Cerebellar nuclear complex (tissue), 1 donor: ENCODE data around the gene TBC1D22B.

Experiments used
- DNase-seq, 2 experiments: peaks; one replicate each; lab custom pipeline; 2025; lab: John Stamatoyannopoulos, UW

The TBC1D22B gene

DNA sequence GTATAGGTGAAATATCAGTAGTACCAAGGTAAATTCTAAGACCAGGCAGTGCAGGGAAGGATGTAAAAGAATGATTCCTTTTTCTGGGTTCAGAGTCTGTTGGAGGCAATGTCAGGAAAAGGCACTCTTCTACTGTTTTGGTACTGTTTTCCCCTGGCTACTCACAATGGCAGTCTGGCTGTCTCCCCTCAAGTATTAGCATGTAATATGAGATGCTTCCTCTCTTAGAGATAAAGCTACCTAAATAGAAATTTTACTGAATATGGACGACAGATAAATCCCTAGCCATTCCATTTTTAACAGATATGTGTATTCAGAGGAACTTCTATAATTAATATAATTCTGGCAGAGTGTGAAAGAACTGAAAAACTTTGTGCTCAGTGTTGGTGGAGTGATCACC is 99.7 kb downstream of the TBC1D22B start:
- no peak for DNase-seq

- no peak for DNase-seq
These were observed 100.3 kb downstream of the TBC1D22B start for GRCh38 chr6:37357860-37358259.

GRCh38 chr6:37359039-37359438 is 101.5 kb downstream of the TBC1D22B start:
- DNase-seq: no peak

GRCh38 chr6:37362101-37362828 is 104.7 kb downstream of the TBC1D22B start:
- no peak for DNase-seq

DNA sequence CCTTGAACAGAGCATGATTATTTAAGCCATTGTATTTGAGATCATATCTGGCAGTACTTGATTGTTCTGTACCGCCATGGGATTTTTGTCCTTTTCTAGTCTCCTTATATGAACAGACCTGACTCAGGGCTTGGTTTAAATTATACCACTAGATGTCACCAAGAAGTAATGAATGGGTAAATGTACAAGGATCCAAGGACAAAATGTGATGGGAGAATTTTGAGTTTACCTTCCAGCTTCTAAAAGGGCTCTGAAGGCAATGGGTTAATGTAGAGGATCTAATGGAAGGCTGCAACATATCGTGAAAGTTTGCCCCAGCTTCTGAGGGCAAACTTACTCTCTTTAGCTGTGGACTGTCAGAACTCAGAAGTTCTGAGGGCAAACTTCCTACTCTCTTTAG is 108.2 kb downstream of the TBC1D22B start:
- DNase-seq: no peak

- no peak for DNase-seq
These were observed 109.3 kb downstream of the TBC1D22B start for GRCh38 chr6:37366910-37367309.

DNA sequence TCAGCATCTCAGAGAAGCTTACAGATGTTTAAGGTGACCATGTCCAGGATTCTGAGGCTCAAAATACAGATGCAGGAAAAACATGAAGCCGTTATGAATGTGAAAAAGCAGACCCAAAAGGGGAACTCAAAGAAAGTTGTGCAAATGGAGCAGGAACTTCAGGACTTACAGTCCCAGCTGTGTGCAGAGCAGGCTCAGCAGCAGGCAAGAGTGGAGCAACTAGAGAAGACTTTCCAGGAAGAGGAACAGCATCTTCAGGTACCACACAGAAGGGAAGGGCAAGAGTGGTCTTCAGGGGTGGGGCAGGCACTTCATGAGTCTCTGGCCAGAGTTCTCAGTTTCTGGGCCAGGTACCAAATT is 111.4 kb downstream of the TBC1D22B start:
- DNase-seq: no peak

- no peak for DNase-seq
These were observed 112.0 kb downstream of the TBC1D22B start for GRCh38 chr6:37369321-37370201.

GRCh38 chr6:37371154-37372083 is 113.8 kb downstream of the TBC1D22B start:
- DNase-seq: no peak

- no peak for DNase-seq
These were observed 114.5 kb downstream of the TBC1D22B start for GRCh38 chr6:37372116-37372515.

GRCh38 chr6:37373822-37374471 is 116.4 kb downstream of the TBC1D22B start:
- no peak for DNase-seq

DNA sequence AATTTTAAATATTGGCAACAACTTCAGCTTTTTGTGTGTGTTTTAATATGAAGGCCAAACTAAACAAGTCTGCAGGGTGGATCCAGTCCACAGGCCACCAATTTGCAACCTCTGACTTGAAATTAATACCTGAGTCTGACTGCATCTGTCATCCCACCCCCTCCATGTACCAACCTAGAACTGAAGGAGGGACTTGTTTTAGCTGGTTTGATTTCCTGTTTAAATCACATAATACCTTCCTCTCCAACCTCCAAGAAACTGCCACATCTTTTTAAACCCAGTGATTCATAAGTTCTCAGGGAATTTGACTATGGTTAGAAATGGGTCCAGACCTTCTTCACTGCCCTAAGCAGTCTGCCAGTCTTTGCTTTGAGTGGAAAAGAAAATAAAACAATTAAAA is 117.8 kb downstream of the TBC1D22B start:
- DNase-seq: no peak

DNA sequence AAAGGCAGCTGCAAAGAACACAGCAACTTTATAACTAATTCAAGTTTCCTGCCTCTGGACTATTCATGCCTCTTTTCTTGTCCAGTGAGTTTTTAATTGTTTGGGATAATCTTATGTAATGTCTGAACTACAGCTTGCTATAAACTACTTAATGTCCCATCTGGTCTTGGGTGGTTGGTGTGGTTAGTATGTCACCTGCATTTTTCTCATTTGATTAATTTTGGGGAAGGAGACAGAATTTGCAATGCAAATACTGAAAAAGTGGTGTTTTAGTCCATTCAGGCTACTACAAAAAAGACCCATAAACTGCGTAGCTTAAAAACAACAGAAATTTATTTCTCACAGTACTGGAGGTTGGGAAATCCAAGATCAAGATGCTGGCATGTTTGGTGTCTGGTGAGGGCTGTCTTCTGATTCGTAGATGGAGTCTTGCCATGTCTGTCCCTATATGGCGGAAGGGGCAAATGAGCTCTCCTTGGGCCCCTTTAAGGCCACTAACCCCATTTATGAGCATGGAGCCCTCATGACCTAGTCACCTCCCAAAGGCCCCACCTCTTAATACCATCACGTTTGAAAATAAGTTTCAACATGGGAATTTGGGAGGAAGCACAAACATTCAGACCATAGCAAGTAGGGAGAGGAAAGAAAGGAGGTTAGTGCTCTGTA is 118.6 kb downstream of the TBC1D22B start:
- DNase-seq: no peak

GRCh38 chr6:37381579-37381978 is 124.0 kb downstream of the TBC1D22B start:
- no peak for DNase-seq
